HG03039 (cell line): ENCODE measurements around the gene AP3S1.

Experiments used
- ATAC-seq: cut with Tn5 transposase; IDR thresholded peaks from one replicate; pipeline ENCODE4 v1.9.1; 2021; ENCODE audit warnings: mild to moderate bottlenecking, moderate library complexity; ENCODE audit not compliant: unreplicated experiment

AP3S1 gene

GRCh38 chr5:115934388-115934974 lies 92.7 kb downstream of the AP3S1 start:
- ATAC-seq, result no peak

GRCh38 chr5:115936031-115936430 lies 94.3 kb downstream of the AP3S1 start:
- no peak for ATAC-seq

- no peak for ATAC-seq
Measured at GRCh38 chr5:115939059-115939458, 97.3 kb downstream of the AP3S1 start.

- no peak for ATAC-seq
Measured at GRCh38 chr5:115940080-115940810, 98.5 kb downstream of the AP3S1 start.

DNA sequence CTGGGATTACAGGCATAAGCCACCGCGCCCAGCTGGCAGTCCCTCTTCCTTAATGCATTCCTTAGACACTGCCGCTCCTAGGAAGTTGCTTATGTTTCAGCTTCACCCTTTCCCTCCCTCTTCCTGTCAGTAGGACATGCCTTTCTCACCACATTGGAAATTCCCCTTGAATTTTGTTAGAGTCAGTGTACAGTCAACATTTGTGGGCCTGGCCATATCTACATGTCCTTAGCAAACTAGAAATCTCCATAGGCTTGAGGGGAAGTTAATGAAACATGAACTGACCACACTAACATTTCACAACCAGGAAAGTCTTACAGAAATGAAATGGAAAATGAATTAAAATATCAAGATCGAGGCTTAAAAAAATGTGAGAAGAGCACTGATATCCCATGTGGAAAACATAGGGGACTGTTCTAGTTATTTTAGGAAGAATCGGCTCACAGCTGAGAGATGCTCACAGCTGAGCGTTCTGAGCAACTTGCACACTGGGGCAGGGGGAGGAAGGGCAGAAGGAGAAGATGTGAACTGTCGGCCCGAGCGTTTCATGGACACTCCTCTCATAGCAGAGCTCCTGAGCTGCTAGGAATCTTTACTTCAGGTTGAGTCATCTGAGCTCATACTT lies 99.4 kb downstream of the AP3S1 start:
- no peak for ATAC-seq

DNA sequence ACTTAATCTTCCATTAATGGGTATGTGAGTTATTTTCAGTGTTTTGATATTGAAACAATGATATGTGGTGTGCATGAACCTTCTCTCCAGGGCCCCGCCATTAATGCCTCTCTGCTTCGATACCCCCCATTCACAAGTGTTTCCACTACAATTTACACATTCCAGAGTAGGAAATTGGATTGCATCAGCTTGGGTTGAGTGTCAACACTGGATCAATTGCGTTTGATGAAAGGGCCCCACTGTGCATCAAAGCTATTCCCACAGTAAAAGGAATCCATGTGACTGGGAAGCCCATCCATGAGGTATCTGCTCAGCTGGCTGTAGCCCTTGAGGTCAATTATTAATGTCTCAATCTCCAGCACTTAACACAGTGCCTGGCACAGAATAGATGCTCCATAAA lies 102.8 kb downstream of the AP3S1 start:
- no peak for ATAC-seq

DNA sequence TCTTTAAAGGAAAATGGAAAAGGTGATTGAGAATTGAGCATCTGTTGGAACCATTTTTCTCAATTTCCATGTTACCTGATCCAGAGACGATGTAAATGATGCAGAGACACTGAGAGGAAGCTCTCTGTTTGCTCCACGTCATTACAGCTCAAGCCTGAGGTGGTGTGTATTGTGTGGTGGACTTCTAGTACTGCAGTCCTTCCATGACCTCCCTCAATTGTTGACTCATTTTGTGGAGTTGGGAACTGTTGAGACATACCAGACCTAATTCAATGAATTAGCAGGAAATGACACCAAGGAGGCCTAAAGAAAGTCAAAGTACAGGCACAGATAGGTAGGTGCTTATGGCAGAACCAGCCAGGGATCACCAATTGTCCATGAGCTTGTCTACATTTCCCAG lies 104.9 kb downstream of the AP3S1 start:
- ATAC-seq, result no peak

- ATAC-seq, result no peak
Measured at GRCh38 chr5:115947260-115947659, 105.5 kb downstream of the AP3S1 start.

- ATAC-seq, result no peak
Measured at GRCh38 chr5:115948091-115948534, 106.4 kb downstream of the AP3S1 start.

- no peak for ATAC-seq
Measured at GRCh38 chr5:115949096-115949495, 107.4 kb downstream of the AP3S1 start.

DNA sequence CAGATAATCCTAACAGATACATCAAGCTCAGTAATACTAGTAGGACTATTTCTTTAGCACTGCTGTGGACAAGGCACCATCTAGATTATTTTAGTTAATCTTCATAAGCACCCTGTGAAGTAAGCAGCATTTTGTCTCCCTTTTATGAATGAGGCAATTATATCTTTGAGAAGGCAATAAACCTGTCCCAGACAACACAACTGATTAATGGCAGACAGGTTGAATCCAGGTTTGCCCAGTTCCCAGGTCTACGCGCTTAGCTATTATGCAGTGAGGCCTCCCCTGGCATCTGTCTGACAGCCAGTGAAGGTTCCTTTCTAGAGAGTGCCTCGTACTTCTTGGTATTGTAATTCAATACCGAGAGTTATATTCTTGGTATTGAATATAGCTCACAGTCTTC lies 110.9 kb downstream of the AP3S1 start:
- no peak for ATAC-seq

DNA sequence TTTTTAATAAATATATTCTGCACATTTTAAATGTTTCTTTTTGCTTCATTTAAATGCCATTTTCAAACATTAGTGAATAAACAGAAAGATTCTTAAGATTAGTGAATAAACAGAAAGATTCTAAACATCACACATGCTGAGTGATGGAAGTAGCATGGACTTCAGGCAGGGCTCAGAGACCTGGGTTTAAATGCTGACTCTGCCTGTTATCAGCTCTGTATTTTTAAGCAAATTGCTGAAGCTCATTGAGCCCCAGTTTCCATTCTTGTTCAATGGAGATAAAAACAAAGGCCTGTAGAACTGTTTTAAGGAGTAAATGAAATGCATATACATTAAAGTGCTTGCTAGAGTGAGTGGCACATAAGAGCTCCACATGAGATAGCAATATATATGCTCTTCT lies 112.4 kb downstream of the AP3S1 start:
- no peak for ATAC-seq

DNA sequence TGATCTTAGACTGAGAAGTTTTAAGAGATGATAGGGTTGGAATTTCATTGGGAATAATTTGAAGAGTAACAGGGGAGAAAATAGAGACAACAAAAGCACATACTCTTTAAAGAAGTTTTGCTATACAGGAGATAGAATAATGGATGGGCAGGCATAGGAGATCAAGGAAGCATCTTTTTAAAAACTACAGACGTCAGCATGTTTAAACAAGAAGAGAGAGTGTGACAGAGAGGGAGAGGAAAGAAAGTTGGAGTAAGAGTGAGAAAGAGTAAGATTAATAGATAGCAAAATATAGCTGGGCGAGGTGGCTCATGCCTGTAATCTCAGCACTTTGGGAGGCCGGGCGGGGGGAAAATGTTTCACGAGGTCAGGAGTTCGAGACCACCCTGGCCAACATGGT lies 115.2 kb downstream of the AP3S1 start:
- ATAC-seq, result no peak

- ATAC-seq, result no peak
Measured at GRCh38 chr5:115961381-115962238, 119.9 kb downstream of the AP3S1 start.

DNA sequence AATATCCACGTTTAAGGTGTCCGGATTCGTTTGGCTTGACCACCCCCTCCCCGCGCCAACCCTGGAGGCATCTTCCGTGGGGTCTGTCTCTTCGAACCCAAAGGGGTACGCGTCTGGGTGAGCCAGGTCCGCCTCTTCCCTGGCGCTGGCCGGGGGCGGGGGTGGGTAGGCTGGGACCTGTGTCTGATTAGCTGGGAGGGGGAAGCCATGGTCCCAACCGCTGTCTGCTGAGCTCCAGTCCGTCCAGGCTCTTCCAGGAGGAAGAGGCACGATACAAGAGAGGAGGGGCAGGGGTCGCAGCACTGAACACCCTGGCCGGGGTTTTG lies 120.5 kb downstream of the AP3S1 start, which contains the start of gene LVRN:
LVRN (plus strand) TSS at position 237 of the 326 bp plus-strand sequence. CDS start 143 bp downstream, outside the sequence.
- no peak for ATAC-seq

DNA sequence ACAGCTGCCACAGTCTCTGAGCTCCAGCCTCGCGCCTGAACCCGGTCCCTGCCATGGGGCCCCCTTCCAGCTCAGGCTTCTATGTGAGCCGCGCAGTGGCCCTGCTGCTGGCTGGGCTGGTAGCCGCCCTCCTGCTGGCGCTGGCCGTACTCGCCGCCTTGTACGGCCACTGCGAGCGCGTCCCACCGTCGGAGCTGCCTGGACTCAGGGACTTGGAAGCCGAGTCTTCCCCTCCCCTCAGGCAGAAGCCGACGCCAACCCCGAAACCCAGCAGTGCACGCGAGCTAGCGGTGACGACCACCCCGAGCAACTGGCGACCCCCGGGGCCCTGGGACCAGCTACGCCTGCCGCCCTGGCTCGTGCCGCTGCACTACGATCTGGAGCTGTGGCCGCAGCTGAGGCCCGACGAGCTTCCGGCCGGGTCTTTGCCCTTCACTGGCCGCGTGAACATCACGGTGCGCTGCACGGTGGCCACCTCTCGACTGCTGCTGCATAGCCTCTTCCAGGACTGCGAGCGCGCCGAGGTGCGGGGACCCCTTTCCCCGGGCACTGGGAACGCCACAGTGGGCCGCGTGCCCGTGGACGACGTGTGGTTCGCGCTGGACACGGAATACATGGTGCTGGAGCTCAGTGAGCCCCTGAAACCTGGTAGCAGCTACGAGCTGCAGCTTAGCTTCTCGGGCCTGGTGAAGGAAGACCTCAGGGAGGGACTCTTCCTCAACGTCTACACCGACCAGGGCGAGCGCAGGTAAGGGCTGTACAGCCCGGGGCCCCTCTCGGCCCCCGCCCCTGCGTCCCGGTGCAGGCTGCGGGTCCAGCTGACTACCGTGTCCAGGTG lies 121.0 kb downstream of the AP3S1 start:
- no peak for ATAC-seq

DNA sequence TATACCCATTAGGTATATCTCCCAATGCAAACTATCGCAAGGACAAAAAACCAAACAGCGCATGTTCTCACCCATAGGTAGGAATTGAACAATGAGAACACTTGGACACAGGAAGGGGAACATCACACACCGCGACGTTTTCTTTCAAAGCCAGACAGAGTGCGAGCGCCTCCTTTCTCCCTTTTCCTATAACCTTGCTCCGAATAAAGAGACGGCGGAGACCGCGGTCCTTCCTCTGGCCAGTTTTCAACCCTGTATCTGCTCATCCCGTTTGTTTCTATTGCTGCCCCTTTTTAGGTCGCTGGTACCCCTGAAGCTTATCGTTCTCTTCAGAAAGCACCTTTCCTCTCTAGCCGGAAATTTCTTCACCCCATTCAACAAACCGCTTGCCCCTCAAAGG lies 121.8 kb downstream of the AP3S1 start:
- ATAC-seq, result no peak
